Activated CD4-positive, alpha-beta T cell treated with anti-CD3 and anti-CD28 coated beads, Interleukin-2, Interleukin-6, amounts not matched to agents 100 ng/mL and 50 ng/mL, durations not matched to agents 16 hours and 8 hours (primary cell): ENCODE results near the gene EEFSEC.

Experiments
- DNase-seq: peaks from one replicate; pipeline ENCODE4 v3.0.0-alpha.2; 2020

EEFSEC gene

GRCh38 chr3:128296469-128297251 lies 143.4 kb downstream of the EEFSEC start:
- no peak for DNase-seq

GRCh38 chr3:128297401-128298138 lies 144.3 kb downstream of the EEFSEC start:
- no peak for DNase-seq

GRCh38 chr3:128301186-128302023 lies 148.1 kb downstream of the EEFSEC start:
- DNase-seq: no peak

GRCh38 chr3:128306481-128306880 lies 153.2 kb downstream of the EEFSEC start:
- no peak for DNase-seq

GRCh38 chr3:128307029-128307633 lies 153.8 kb downstream of the EEFSEC start:
- no peak for DNase-seq

GRCh38 chr3:128307781-128308469 lies 154.6 kb downstream of the EEFSEC start:
- DNase-seq: no peak

- no peak for DNase-seq
Observed at GRCh38 chr3:128309026-128309425, 155.7 kb downstream of the EEFSEC start.

- no peak for DNase-seq
Observed at GRCh38 chr3:128310286-128311058, 157.2 kb downstream of the EEFSEC start.

- DNase-seq: no peak
Observed at GRCh38 chr3:128311441-128311844, 158.2 kb downstream of the EEFSEC start.

GRCh38 chr3:128312271-128312670 lies 159.0 kb downstream of the EEFSEC start:
- no peak for DNase-seq

GRCh38 chr3:128313071-128313725 lies 159.9 kb downstream of the EEFSEC start:
- no peak for DNase-seq

GRCh38 chr3:128313935-128314334 lies 160.7 kb downstream of the EEFSEC start:
- no peak for DNase-seq

- no peak for DNase-seq
Observed at GRCh38 chr3:128315313-128315712, 162.0 kb downstream of the EEFSEC start.

GRCh38 chr3:128316481-128316891 lies 163.2 kb downstream of the EEFSEC start:
- peak; percentile 51 for DNase-seq

GRCh38 chr3:128317101-128317697 lies 163.9 kb downstream of the EEFSEC start:
- no peak for DNase-seq

GRCh38 chr3:128317698-128318231 lies 164.5 kb downstream of the EEFSEC start:
- no peak for DNase-seq

GRCh38 chr3:128318275-128318941 lies 165.1 kb downstream of the EEFSEC start:
- no peak for DNase-seq

GRCh38 chr3:128319107-128319506 lies 165.8 kb downstream of the EEFSEC start:
- DNase-seq: no peak

- DNase-seq: no peak
Observed at GRCh38 chr3:128319741-128320141, 166.5 kb downstream of the EEFSEC start.
